ENCODE measurements around the gene MEDAG. TPM values are rescaled to one million over a fixed set of nuclear protein-coding genes. Genes with fewer than 3 reads are reported as not detected.

The MEDAG gene
- polyA plus RNA-seq, 1 of the 3 experiments (the other 2 are of a cell fraction): not detected

GRCh38 chr13:30966101-30966500 lies 60.0 kb downstream of the MEDAG start:
- no peaks in the 10 kb centered on the region for H3F3A ChIP-seq (replicated peaks; ENCODE audit: insufficient read depth)
- H4K20me1 ChIP-seq (ENCODE audit: insufficient read depth): no peaks in the 10 kb centered on the region
- DNase-seq: no peak
- H3K36me3 ChIP-seq (replicated peaks in 1 of 2; ENCODE audit: control insufficient read depth in 1 of 2, insufficient read depth in 2 of 2, low read length in 1 of 2): no peaks in the 10 kb centered on the region
- H3K4me3 ChIP-seq (ENCODE audit: low read depth in 2 of 2, low read length in 1 of 2): no peak overlapping the region
- TF ChIP-seq NRF1 (IDR thresholded peaks at IDR 0.05; ENCODE audit: low read depth, low read length) (no peak), SMC3 (IDR thresholded peaks at IDR 0.05; ENCODE audit: low read depth, low read length) (no peak), REST (IDR thresholded peaks at IDR 0.05; ENCODE audit: low read depth, low read length) (no peak), RCOR1 (IDR thresholded peaks at IDR 0.05; ENCODE audit: low read length) (no peak), GATA2 (CRISPR knock-in tag; IDR thresholded peaks at IDR 0.05) (no peak), TAF1 (IDR thresholded peaks at IDR 0.05; ENCODE audit: borderline replicate concordance, low read depth, low read length) (no peak), PBX3 (IDR thresholded peaks at IDR 0.05) (no peak), USF1 (IDR thresholded peaks at IDR 0.05; ENCODE audit: borderline replicate concordance, low read depth) (no peak), ZBTB33 (IDR thresholded peaks at IDR 0.05; ENCODE audit: borderline replicate concordance, low read depth) (no peak)
- no peak overlapping the region for H2AFZ ChIP-seq (ENCODE audit: low read depth)
- no peaks in the 10 kb centered on the region for H3K79me2 ChIP-seq (ENCODE audit: insufficient read depth)
- H3K4me1 ChIP-seq (ENCODE audit: control insufficient read depth in 1 of 2, insufficient read depth in 2 of 2, low read depth in 1 of 2, low read length in 1 of 2): peaks cover 0 to 4% of the 10 kb centered on the region in 2 experiments; a peak in 1 of 4 replicates
- WGBS (ENCODE audit: low lambda C conversion rate): 64% methylated on average over 3 of the region's 3 CpGs
- CTCF ChIA-PET: interaction anchor here (0.7 to 1.1 kb wide), 2 partner anchors 30 to 78 kb away, joined by 3 to 5 read pairs; no protein-coding TSS in a partner anchor
- H3K4me2 ChIP-seq: no peak overlapping the region
- no peaks in the 10 kb centered on the region for H3K9me3 ChIP-seq
- POLR2A ChIA-PET: no interaction called here
- no peak overlapping the region for H3K27ac ChIP-seq (ENCODE audit: low read depth in 2 of 2, low read length in 1 of 2)
- H3K9ac ChIP-seq: no peak overlapping the region
- H3K27me3 ChIP-seq (ENCODE audit: insufficient read depth): no peaks in the 10 kb centered on the region; the same call in 1 of the 2 replicates
- H3K9me2 ChIP-seq: no peaks in the 10 kb centered on the region
